Transverse colon (tissue), 4 donors: ENCODE data around the gene C2orf78. TPM values are rescaled to one million over a fixed set of nuclear protein-coding genes. Genes with fewer than 3 reads are reported as not detected.

Experiments
- DNase-seq: peaks from one replicate; pipeline ENCODE4 v3.0.0-alpha.2; 2019
- H3K27ac ChIP-seq, 4 donors: fragments of 200-600 bp; sonication (generic); 2 replicates each; pipeline ENCODE4 v1.5.1; 2016 to 2018; ENCODE audit warnings: inconsistent platforms in 4 of 4
- H3K27me3 ChIP-seq: fragments of 200-600 bp; sonication (generic); 2 replicates; pipeline ENCODE4 v1.5.1; 2017; ENCODE audit warnings: inconsistent platforms
- H3K36me3 ChIP-seq, 4 donors: fragments of 200-600 bp; sonication (generic); 2 replicates each; pipeline ENCODE4 v1.5.1; 2017 to 2019; ENCODE audit warnings: inconsistent platforms in 4 of 4
- H3K4me1 ChIP-seq, 4 donors: fragments of 200-600 bp; sonication (generic); 2 replicates each; pipeline ENCODE4 v1.5.1; 2017 to 2020; ENCODE audit warnings: inconsistent platforms in 4 of 4
- H3K4me3 ChIP-seq, 4 donors: fragments of 200-600 bp; sonication (generic); 1 replicate in 1 of 4; 2 replicates in 3 of 4; pipeline versions ENCODE4 v1.5.1 to v1.6.1; 2017 to 2019; ENCODE audit warnings: inconsistent platforms in 4 of 4
- H3K9me3 ChIP-seq, 2 donors: fragments of 200-600 bp; sonication (generic); 2 replicates each; pipeline ENCODE4 v1.5.1; 2017 to 2019; ENCODE audit warnings: inconsistent platforms in 2 of 2
- CTCF ChIP-seq, 5 experiments: fragments of 200-600 bp in 3 of 5; fragments of 450-650 bp in 2 of 5; sonication (generic) in 3 of 5; IDR thresholded peaks; 1 replicate in 2 of 5; 2 replicates in 3 of 5; pipeline ENCODE4 v1.5.1; 2016 to 2017; ENCODE audit warnings: antibody characterized with exemption in 5 of 5, inconsistent platforms in 3 of 5, mild to moderate bottlenecking in 2 of 5, moderate library complexity in 1 of 5
- EP300 ChIP-seq: sonication (generic); formaldehyde crosslinking; IDR thresholded peaks from one replicate; pipeline ENCODE4 v1.6.1; 2017; ENCODE audit warnings: antibody characterized with exemption, low read depth
- POLR2A ChIP-seq: fragments of 450-650 bp; IDR thresholded peaks from one replicate; pipeline ENCODE4 v1.6.1; 2016; ENCODE audit warnings: antibody characterized with exemption, mild to moderate bottlenecking, moderate library complexity
- POLR2AphosphoS5 ChIP-seq, 3 donors: sonication (generic); formaldehyde crosslinking; IDR thresholded peaks; one replicate each; pipeline ENCODE4 v1.6.1; 2016; ENCODE audit warnings: antibody characterized with exemption in 3 of 3
- WGBS, 2 donors: methylation state at CpG; one replicate each; pipeline ENCODE4 v1.1.5; 2018; ENCODE audit warnings: low coverage in 1 of 2; 5-methylcytosine and 5-hydroxymethylcytosine counted together
- in situ Hi-C, 4 donors: fragments of 200-750 bp; cut with MboI; loops; one replicate each; pipeline versions ENCODE4 v1.15.0 to v1.15.1; 2017; ENCODE audit warnings: low sequenced_read_pairs in 3 of 4, low pct_ligation_motif_present in 1 of 4, low pct_unique_long_range_greater_than_20kb in 1 of 4
- intact Hi-C: fragments of 100-400 bp; cut with DNase I; formaldehyde crosslinking; loops from one replicate; pipeline ENCODE4 v1.15.1; 2023; ENCODE audit warnings: low total_unique reads
- total RNA-seq, 4 donors: library from RNA; depleted of rRNA; stranded (reverse); fragments of >200 nt; gene quantifications; one replicate each; pipeline ENCODE4 v1.1.0, GENCODE V29; 2016

C2orf78 gene
- total RNA-seq, 4 donors from 2014 or later = not detected

GRCh38 chr2:73811878-73812277, 27.9 kb downstream of the C2orf78 start:
- intact Hi-C loops (no loop called here), in situ Hi-C loops (loop anchor here in 2 of 4 donors (25.0 kb wide), 2 partner anchors 325 to 525 kb away; partner anchors contain the start of genes BOLA3 (in 1 of the 2) and SLC4A5 (in 1 of the 2))
- Histone ChIP-seq H3K4me3 (no peak overlapping the region), H3K4me1 (no peaks in the 10 kb centered on the region), H3K36me3 (no peaks in the 10 kb centered on the region), H3K27me3 (peaks cover 7% of the 10 kb centered on the region), H3K27ac (no peak overlapping the region), H3K9me3 (no peaks in the 10 kb centered on the region)
- TF ChIP-seq EP300 (no peak), POLR2A (no peak), CTCF (IDR thresholded peaks at IDR 0.05) (no peak), POLR2AphosphoS5 (IDR thresholded peaks at IDR 0.05) (no peak)
- no peak for DNase-seq

GRCh38 chr2:73812635-73813034, 28.7 kb downstream of the C2orf78 start:
- intact Hi-C loops = no loop called here
- in situ Hi-C loops = loop anchor here in 2 of 4 donors (25.0 kb wide), 2 partner anchors 325 to 525 kb away; partner anchors contain the start of genes BOLA3 (in 1 of the 2) and SLC4A5 (in 1 of the 2)

GRCh38 chr2:73818296-73818695, 34.3 kb downstream of the C2orf78 start:
- peaks cover 3% of the 10 kb centered on the region for H3K27me3 ChIP-seq
- no peak overlapping the region for H3K4me3 ChIP-seq
- intact Hi-C loops (no loop called here), in situ Hi-C loops (loop anchor here in 2 of 4 donors (25.0 kb wide), 2 partner anchors 319 to 519 kb away; partner anchors contain the start of genes BOLA3 (in 1 of the 2) and SLC4A5 (in 1 of the 2))
- TF ChIP-seq POLR2A (no peak), POLR2AphosphoS5 (IDR thresholded peaks at IDR 0.05) (no peak), CTCF (IDR thresholded peaks at IDR 0.05) (no peak), EP300 (no peak)
- DNase-seq = no peak
- H3K9me3 ChIP-seq = no peaks in the 10 kb centered on the region
- no peaks in the 10 kb centered on the region for H3K36me3 ChIP-seq
- WGBS, 2 donors = 85% methylated on average over 18 of the region's 18 CpGs; no CpG with 5 or more reads in 1 of the 2 donors
- H3K27ac ChIP-seq = no peak overlapping the region
- no peaks in the 10 kb centered on the region for H3K4me1 ChIP-seq

More at GRCh38 chr2:73812635-73813034, 28.7 kb downstream of the C2orf78 start:
- Histone ChIP-seq H3K27ac (no peak overlapping the region), H3K4me1 (no peaks in the 10 kb centered on the region), H3K27me3 (peaks cover 7% of the 10 kb centered on the region), H3K36me3 (no peaks in the 10 kb centered on the region), H3K4me3 (no peak overlapping the region), H3K9me3 (no peaks in the 10 kb centered on the region)
- DNase-seq = no peak
- TF ChIP-seq EP300 (no peak), POLR2AphosphoS5 (IDR thresholded peaks at IDR 0.05) (no peak), CTCF (IDR thresholded peaks at IDR 0.05) (no peak), POLR2A (no peak)

DNA sequence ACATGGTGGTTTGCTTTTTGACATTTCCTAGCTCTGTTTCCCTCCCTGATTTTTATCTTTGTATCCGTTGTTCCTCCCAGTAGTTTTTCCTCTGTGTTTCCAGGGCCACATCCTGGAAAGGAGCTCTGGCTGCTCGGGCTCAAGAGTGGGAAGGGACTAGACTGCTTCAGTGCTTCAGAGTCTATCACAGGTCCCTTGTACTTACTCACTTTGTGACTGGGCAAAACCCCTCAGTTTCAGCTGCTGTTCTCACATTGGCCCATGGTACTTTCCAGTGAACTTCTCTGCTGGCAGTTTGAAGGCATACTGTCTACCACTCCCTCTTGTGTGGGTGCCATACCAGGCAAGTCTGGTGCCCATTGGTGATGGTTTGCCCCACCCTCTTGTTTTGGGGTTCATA, 37.2 kb downstream of the C2orf78 start:
- Histone ChIP-seq H3K27me3 (peaks cover 3% of the 10 kb centered on the region), H3K4me1 (peaks cover 0 to 7% (median 0%) of the 10 kb centered on the region in 4 donors), H3K9me3 (no peaks in the 10 kb centered on the region), H3K36me3 (no peaks in the 10 kb centered on the region), H3K4me3 (no peak overlapping the region), H3K27ac (no peak overlapping the region)
- WGBS, 2 donors = 38 to 42% methylated on average over 2 of the region's 2 CpGs
- in situ Hi-C loops (loop anchor here in 2 of 4 donors (10.0 to 25.0 kb wide), 3 partner anchors 174 to 516 kb away; partner anchors contain the start of genes BOLA3 (in 1 of the 2) and SLC4A5 (in 1 of the 2)), intact Hi-C loops (loop anchor here (10.0 kb wide), 2 partner anchors 164 to 514 kb away; partner anchors contain the start of gene TET3)
- no peak for TF ChIP-seq POLR2A
- TF ChIP-seq CTCF (IDR thresholded peaks at IDR 0.05) = no peak
- no peak for TF ChIP-seq EP300
- no peak for TF ChIP-seq POLR2AphosphoS5 (IDR thresholded peaks at IDR 0.05)
- no peak for DNase-seq
